Neural crest cell (in vitro differentiated cells): ENCODE measurements around the gene MAST4. TPM values are rescaled to one million over a fixed set of nuclear protein-coding genes. Genes with fewer than 3 reads are reported as not detected.

ENCODE experiments used
- DNase-seq: peaks from one replicate; pipeline ENCODE4 v3.0.0; 2021; ENCODE audit warnings: low read depth, mixed read lengths, low spot score
- H3K27ac Mint-ChIP-seq: one replicate; pipeline ENCODE4 v1.8.0; 2021; ENCODE audit warnings: mild to moderate bottlenecking, mixed read lengths; ENCODE audit not compliant: unreplicated experiment
- H3K27me3 Mint-ChIP-seq: 2 replicates; pipeline ENCODE4 v1.8.0; 2021; ENCODE audit warnings: low read depth, mild to moderate bottlenecking, mixed read lengths
- H3K36me3 Mint-ChIP-seq: 2 replicates; pipeline ENCODE4 v1.8.0; 2021; ENCODE audit warnings: low read depth, mild to moderate bottlenecking, mixed read lengths
- H3K4me1 Mint-ChIP-seq: 2 replicates; pipeline ENCODE4 v1.8.0; 2021; ENCODE audit warnings: mixed read lengths
- H3K4me3 Mint-ChIP-seq: one replicate; pipeline ENCODE4 v1.8.0; 2021; ENCODE audit warnings: mild to moderate bottlenecking, mixed read lengths
- H3K9me3 Mint-ChIP-seq: 2 replicates; pipeline ENCODE4 v1.8.0; 2021; ENCODE audit warnings: mixed read lengths
- total RNA-seq: library from RNA; stranded (reverse); gene quantifications from 2 replicates; pipeline ENCODE4 v1.2.1, GENCODE V29; 2021
- TF ChIP-seq, protein P1 (sequence below): fragments of 200-600 bp; sonication (generic); conservative IDR thresholded peaks from 2 replicates; pipeline ENCODE4 v1.5.0; 2021; ENCODE audit warnings: antibody characterized with exemption, mild to moderate bottlenecking

The MAST4 gene
- total RNA-seq, 1 donor from 2014 or later = 7.3 TPM

DNA sequence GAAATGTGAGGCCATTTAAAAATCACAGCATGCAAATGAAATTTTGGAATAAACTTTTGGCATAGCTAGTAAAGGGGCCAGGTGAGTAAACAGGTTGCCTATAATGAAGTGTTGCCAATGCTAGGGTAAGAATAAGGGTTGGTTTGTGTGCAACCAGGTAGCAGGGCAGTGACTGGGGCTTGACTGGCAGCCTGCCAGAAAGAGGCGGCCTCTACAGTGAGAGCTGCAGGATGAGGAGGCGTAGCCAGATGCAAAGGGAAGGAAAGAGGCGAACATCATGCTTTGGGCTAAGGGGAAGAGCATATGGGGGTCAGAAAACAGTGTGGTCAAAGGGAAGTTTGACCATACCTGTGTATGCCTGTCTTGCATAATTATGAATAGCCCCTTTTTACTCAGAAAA is 70.6 kb downstream of the MAST4 start:
- H3K9me3 Mint-ChIP-seq = no peaks in the 10 kb centered on the region
- H3K27ac Mint-ChIP-seq = no peak overlapping the region
- no peaks in the 10 kb centered on the region for H3K36me3 Mint-ChIP-seq
- DNase-seq = no peak
- H3K27me3 Mint-ChIP-seq = peaks cover 5% of the 10 kb centered on the region
- H3K4me1 Mint-ChIP-seq = no peaks in the 10 kb centered on the region
- TF ChIP-seq, protein P1, sequence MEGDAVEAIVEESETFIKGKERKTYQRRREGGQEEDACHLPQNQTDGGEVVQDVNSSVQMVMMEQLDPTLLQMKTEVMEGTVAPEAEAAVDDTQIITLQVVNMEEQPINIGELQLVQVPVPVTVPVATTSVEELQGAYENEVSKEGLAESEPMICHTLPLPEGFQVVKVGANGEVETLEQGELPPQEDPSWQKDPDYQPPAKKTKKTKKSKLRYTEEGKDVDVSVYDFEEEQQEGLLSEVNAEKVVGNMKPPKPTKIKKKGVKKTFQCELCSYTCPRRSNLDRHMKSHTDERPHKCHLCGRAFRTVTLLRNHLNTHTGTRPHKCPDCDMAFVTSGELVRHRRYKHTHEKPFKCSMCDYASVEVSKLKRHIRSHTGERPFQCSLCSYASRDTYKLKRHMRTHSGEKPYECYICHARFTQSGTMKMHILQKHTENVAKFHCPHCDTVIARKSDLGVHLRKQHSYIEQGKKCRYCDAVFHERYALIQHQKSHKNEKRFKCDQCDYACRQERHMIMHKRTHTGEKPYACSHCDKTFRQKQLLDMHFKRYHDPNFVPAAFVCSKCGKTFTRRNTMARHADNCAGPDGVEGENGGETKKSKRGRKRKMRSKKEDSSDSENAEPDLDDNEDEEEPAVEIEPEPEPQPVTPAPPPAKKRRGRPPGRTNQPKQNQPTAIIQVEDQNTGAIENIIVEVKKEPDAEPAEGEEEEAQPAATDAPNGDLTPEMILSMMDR = no peak
- no peak overlapping the region for H3K4me3 Mint-ChIP-seq

DNA sequence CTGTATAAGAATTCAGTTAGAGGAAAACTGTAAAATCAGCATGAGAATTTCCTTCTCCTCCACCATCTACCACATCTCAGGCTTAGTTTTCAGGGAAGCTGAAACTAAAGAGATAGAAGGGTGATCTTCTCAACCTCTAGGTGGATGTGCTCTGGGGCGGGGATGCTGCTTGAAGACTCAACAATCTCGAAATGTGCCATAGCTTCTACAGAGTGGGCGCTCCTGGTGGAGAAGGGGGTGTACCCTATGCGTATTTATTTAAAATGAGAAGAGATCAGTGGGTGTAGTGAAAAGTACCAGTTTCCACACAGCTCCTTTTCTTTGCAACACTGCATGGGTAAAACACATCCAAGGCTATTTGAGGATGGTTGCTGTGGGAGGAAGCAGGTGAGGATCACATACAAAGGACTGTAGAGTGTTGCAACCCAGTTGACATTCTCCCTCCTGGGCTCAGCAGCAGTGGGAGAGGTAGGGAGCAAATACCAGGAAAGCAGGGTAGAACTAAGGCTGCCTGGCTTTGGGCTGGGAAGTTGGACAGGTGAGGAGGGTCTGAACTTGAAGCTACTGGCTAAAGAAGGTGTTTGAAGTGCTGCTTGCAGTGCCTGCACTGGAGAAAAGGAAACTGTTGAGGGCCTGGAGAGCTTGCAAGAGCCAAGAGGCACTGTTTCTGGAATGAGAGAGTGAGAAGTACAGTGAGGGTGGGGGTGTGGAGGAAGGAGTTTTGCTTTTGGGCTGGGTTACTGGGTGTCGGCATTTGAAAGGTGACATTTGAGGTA is 73.1 kb downstream of the MAST4 start:
- Mint-ChIP-seq H3K36me3 (no peaks in the 10 kb centered on the region), H3K4me1 (no peaks in the 10 kb centered on the region), H3K27me3 (peaks cover 5% of the 10 kb centered on the region), H3K27ac (no peak overlapping the region), H3K4me3 (no peak overlapping the region), H3K9me3 (no peaks in the 10 kb centered on the region)
- TF ChIP-seq, protein P1 = no peak
- DNase-seq = no peak

DNA sequence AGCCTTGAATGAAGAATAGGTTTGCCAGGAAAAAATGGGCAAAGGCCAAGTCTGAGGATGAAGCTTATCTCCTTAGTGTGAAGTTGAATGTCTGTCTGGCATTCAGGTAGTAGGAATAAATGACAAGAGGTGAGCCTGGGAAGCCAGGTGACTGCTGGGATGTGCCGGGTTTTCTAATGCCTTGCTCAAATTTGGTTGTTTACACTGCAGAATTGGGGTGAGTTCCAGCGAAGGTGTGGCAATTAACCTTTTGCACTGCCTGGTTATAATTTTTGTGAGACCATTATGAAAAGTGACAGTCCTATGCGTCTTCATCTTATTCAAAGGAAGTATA is 73.6 kb downstream of the MAST4 start:
- DNase-seq = no peak
- H3K27ac Mint-ChIP-seq = no peak overlapping the region
- no peaks in the 10 kb centered on the region for H3K9me3 Mint-ChIP-seq

DNA sequence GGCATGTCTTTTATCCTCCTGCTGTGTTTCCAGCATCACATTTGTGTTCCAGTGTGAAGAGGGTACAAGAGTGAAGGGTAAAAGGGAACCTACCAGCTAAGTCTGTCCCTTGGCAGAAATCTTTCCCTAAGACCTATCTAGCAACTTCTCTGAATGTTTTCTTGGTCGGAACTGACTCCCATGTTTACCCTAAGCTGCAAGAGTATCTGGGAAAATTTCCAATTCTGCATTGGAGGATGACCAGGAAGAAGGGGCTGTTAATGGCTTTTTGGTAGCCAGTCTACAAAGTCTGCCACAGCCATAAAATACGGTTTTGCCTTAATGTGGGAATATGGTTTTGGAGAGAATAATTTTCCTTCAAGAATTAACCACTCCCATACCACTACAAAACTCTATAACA is 75.1 kb downstream of the MAST4 start:
- Mint-ChIP-seq H3K27me3 (peaks cover 5% of the 10 kb centered on the region), H3K9me3 (no peaks in the 10 kb centered on the region), H3K36me3 (no peaks in the 10 kb centered on the region), H3K4me3 (no peak overlapping the region), H3K27ac (no peak overlapping the region), H3K4me1 (no peaks in the 10 kb centered on the region)
- no peak for DNase-seq
- TF ChIP-seq, protein P1 = no peak

More for the DNA sequence above, 73.6 kb downstream of the MAST4 start:
- Mint-ChIP-seq H3K36me3 (no peaks in the 10 kb centered on the region), H3K4me1 (no peaks in the 10 kb centered on the region), H3K4me3 (no peak overlapping the region), H3K27me3 (peaks cover 5% of the 10 kb centered on the region)
- TF ChIP-seq, protein P1 = no peak

DNA sequence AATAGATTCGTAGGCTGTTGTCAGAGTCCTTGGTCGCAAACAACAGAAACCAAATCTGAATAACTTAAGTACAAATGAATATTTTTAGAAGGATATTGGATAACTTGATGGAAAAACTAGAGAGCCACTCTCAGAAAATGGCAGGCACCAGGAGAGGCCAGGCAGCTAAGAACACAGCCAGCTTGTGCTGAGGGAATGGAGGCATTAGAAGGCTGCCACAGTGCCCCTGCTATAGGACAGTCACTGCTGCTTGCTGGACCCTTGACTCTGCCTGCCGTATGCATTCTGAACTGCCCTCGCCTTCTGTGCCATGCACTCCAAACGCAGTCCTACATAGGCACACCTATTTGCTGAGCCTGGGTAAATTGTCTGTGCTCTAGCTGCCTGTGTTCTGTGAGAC is 78.6 kb downstream of the MAST4 start:
- no peak overlapping the region for H3K4me3 Mint-ChIP-seq
- TF ChIP-seq, protein P1 = no peak
- peaks cover 3% of the 10 kb centered on the region for H3K27me3 Mint-ChIP-seq
- peaks cover under 1% of the 10 kb centered on the region for H3K4me1 Mint-ChIP-seq
- H3K36me3 Mint-ChIP-seq = no peaks in the 10 kb centered on the region
- DNase-seq = no peak
- no peak overlapping the region for H3K27ac Mint-ChIP-seq
- H3K9me3 Mint-ChIP-seq = no peaks in the 10 kb centered on the region
